CD4-positive, alpha-beta T cell (primary cell): Measurements from ENCODE around the gene FAM163B. TPM values are rescaled to one million over a fixed set of nuclear protein-coding genes. Genes with fewer than 3 reads are reported as not detected.

Experiments
- ATAC-seq: fragments of 200-7000 bp; cut with Tn5 transposase; one replicate; pipeline ENCODE4 v1.10.0; 2022; ENCODE audit warnings: mild to moderate bottlenecking; ENCODE audit not compliant: poor library complexity
- CTCF ChIA-PET: fragments of 350-600 bp; sonication (Branson Sonifier 250); formaldehyde crosslinking; loops from one replicate; lab custom pipeline; 2021; ENCODE audit warnings: antibody characterized with exemption, inconsistent platforms; lab: Charles Lee
- POLR2A ChIA-PET: fragments of 350-600 bp; sonication (Branson Sonifier 250); formaldehyde crosslinking; loops from one replicate; lab custom pipeline; 2021; ENCODE audit warnings: antibody characterized with exemption, inconsistent platforms; lab: Charles Lee
- DNase-seq, 14 experiments: peaks; one replicate each; pipeline ENCODE4 v3.0.0-alpha.2; 2013 to 2020; ENCODE audit warnings: mixed read lengths in 2 of 14
- H3K27ac ChIP-seq, 2 donors: one replicate each; pipeline versions ENCODE4 v1.5.1 to v1.7.0; 2013; ENCODE audit warnings: low read length in 2 of 2, low read depth in 1 of 2, mild to moderate bottlenecking in 1 of 2
- H3K27me3 ChIP-seq, 2 experiments: 1 replicate in 1 of 2; 2 replicates in 1 of 2; pipeline versions ENCODE4 v1.6.1 to v1.7.0; 2013; ENCODE audit warnings: low read length in 2 of 2, control low read depth in 1 of 2, mild to moderate bottlenecking in 1 of 2, moderate library complexity in 1 of 2; ENCODE audit not compliant: insufficient read depth in 2 of 2, control insufficient read depth in 1 of 2
- H3K36me3 ChIP-seq: one replicate; pipeline ENCODE4 v1.6.1; 2013; ENCODE audit warnings: low read length, control low read depth; ENCODE audit not compliant: insufficient read depth
- H3K4me1 ChIP-seq: one replicate; pipeline ENCODE4 v1.6.1; 2013; ENCODE audit warnings: low read length, control low read depth; ENCODE audit not compliant: insufficient read depth
- H3K4me3 ChIP-seq: one replicate; pipeline ENCODE4 v1.5.1; 2013; ENCODE audit warnings: mild to moderate bottlenecking, low read length, moderate library complexity
- H3K9me3 ChIP-seq, 2 experiments: 1 replicate in 1 of 2; 2 replicates in 1 of 2; pipeline versions ENCODE4 v1.6.1 to v1.7.0; 2013; ENCODE audit warnings: low read length in 2 of 2, mild to moderate bottlenecking in 2 of 2, control low read depth in 1 of 2, moderate library complexity in 1 of 2; ENCODE audit not compliant: control insufficient read depth in 1 of 2, insufficient read depth in 1 of 2
- H3K27ac Mint-ChIP-seq: one replicate; pipeline ENCODE4 v1.8.0; 2020; ENCODE audit warnings: mixed read lengths
- H3K27me3 Mint-ChIP-seq: one replicate; pipeline ENCODE4 v1.8.0; 2021; ENCODE audit warnings: mixed read lengths
- H3K36me3 Mint-ChIP-seq: one replicate; pipeline ENCODE4 v1.8.0; 2021; ENCODE audit warnings: low read depth, mixed read lengths
- H3K4me1 Mint-ChIP-seq: one replicate; pipeline ENCODE4 v1.8.0; 2021; ENCODE audit warnings: low read depth, mixed read lengths
- H3K4me3 Mint-ChIP-seq: one replicate; pipeline ENCODE4 v1.8.0; 2020; ENCODE audit warnings: mild to moderate bottlenecking, mixed read lengths
- H3K9me3 Mint-ChIP-seq: one replicate; pipeline ENCODE4 v1.8.0; 2020; ENCODE audit warnings: mixed read lengths
- CTCF ChIP-seq: fragments of 200-600 bp; IDR thresholded peaks from one replicate; pipeline ENCODE4 v1.8.0; 2022; ENCODE audit warnings: antibody characterized with exemption, mild to moderate bottlenecking
- intact Hi-C, 2 experiments: fragments of 100-400 bp; cut with DNase I in 1 of 2; cut with micrococcal nuclease in 1 of 2; formaldehyde crosslinking; loops; one replicate each; pipeline versions ENCODE4 v1.15.1 to v1.9.0; 2023 to 2025; cut with DNase I, micrococcal nuclease
- total RNA-seq, 174 experiments: library from RNA in 2 of 174; stranded (reverse) in 2 of 174; gene quantifications; one replicate each; pipeline ENCODE4 v1.2.3 and lab custom pipeline; 2021 to 2026

The FAM163B gene
- total RNA-seq, 2 experiments from 2014 or later, result not detected

GRCh38 chr9:133556354-133556753 lies 52.8 kb downstream of the FAM163B start:
- no peak overlapping the region for H3K27ac Mint-ChIP-seq
- no peaks in the 10 kb centered on the region for H3K9me3 Mint-ChIP-seq
- no peak for DNase-seq
- H3K36me3 Mint-ChIP-seq, result peaks cover 5% of the 10 kb centered on the region
- H3K27me3 Mint-ChIP-seq, result no peaks in the 10 kb centered on the region
- no peak for ATAC-seq
- peaks cover 9% of the 10 kb centered on the region for H3K4me1 Mint-ChIP-seq
- intact Hi-C loops, result no loop called here
- Histone ChIP-seq H3K27ac (no peak overlapping the region), H3K4me1 (no peaks in the 10 kb centered on the region), H3K27me3 (peaks cover 9% of the 10 kb centered on the region in 2 experiments), H3K36me3 (no peaks in the 10 kb centered on the region), H3K9me3 (no peaks in the 10 kb centered on the region), H3K4me3 (no peak overlapping the region)
- POLR2A ChIA-PET, result no interaction called here
- no peak overlapping the region for H3K4me3 Mint-ChIP-seq
- no peak for TF ChIP-seq CTCF
- CTCF ChIA-PET, result no interaction called here

- no peak overlapping the region for H3K4me3 ChIP-seq
- no peak for TF ChIP-seq CTCF
- ChIA-PET CTCF (no interaction called here), POLR2A (no interaction called here)
- H3K4me1 ChIP-seq, result no peaks in the 10 kb centered on the region
- H3K36me3 Mint-ChIP-seq, result peaks cover 5% of the 10 kb centered on the region
- no peak overlapping the region for H3K27ac ChIP-seq
- H3K4me3 Mint-ChIP-seq, result no peak overlapping the region
- peaks cover 9% of the 10 kb centered on the region for H3K4me1 Mint-ChIP-seq
- ATAC-seq (no peak), DNase-seq (no peak)
- intact Hi-C loops, result no loop called here
- H3K9me3 Mint-ChIP-seq, result no peaks in the 10 kb centered on the region
- H3K27ac Mint-ChIP-seq, result no peak overlapping the region
- H3K27me3 ChIP-seq, result peaks cover 9% of the 10 kb centered on the region in 2 experiments
- no peaks in the 10 kb centered on the region for H3K27me3 Mint-ChIP-seq
- H3K36me3 ChIP-seq, result no peaks in the 10 kb centered on the region
- no peaks in the 10 kb centered on the region for H3K9me3 ChIP-seq
These were observed 54.5 kb downstream of the FAM163B start for GRCh38 chr9:133554729-133555128.

- H3K4me3 ChIP-seq, result no peak overlapping the region
- intact Hi-C loops, result no loop called here
- peaks cover 9% of the 10 kb centered on the region in 2 experiments for H3K27me3 ChIP-seq
- no peaks in the 10 kb centered on the region for H3K36me3 ChIP-seq
- no peaks in the 10 kb centered on the region for H3K9me3 Mint-ChIP-seq
- H3K36me3 Mint-ChIP-seq, result peaks cover 5% of the 10 kb centered on the region
- H3K4me1 Mint-ChIP-seq, result peaks cover 9% of the 10 kb centered on the region
- no peak for ATAC-seq
- ChIA-PET CTCF (no interaction called here), POLR2A (no interaction called here)
- DNase-seq, result no peak
- no peak overlapping the region for H3K27ac Mint-ChIP-seq
- no peak overlapping the region for H3K27ac ChIP-seq
- no peaks in the 10 kb centered on the region for H3K4me1 ChIP-seq
- H3K27me3 Mint-ChIP-seq, result no peaks in the 10 kb centered on the region
- H3K9me3 ChIP-seq, result no peaks in the 10 kb centered on the region
- TF ChIP-seq CTCF, result no peak
- H3K4me3 Mint-ChIP-seq, result no peak overlapping the region
These were observed 55.0 kb downstream of the FAM163B start for GRCh38 chr9:133553973-133554713.
